ENCODE data around the gene BSPRY.

The BSPRY gene

GRCh38 chr9:113349445-113350094, at the start of gene BSPRY:
TSS of gene BSPRY (plus strand) at chr9:113349541. CDS start at chr9:113349580, 39 bp downstream.
- peak; percentile 39 for DNase-seq

DNA sequence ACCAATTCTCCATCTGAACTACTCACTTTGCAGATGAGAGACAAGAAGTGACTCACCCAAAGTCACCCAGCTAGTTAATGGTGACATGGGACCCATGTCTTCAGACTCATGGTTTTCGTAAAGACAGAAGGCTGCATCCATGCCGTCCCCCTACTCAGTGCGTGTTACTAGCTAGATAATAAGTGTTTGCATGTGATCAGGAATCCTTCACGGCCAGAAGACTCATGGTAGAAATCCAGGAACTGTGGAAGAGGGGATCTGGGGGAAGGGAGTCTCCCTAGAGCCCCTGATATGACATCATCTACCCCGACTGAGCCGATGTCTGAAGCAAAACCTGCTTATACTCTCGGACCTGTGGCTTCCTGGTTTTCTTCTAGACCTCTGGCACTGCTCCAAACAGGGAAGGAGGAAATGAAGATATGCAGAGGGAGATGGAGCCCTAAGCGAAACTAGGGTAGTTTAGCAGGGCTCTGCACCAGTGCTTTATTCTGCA, 49.5 kb upstream of the BSPRY start:
- no peak for DNase-seq

- no peak for DNase-seq
Measured at GRCh38 chr9:113301548-113301947, 47.8 kb upstream of the BSPRY start.

DNA sequence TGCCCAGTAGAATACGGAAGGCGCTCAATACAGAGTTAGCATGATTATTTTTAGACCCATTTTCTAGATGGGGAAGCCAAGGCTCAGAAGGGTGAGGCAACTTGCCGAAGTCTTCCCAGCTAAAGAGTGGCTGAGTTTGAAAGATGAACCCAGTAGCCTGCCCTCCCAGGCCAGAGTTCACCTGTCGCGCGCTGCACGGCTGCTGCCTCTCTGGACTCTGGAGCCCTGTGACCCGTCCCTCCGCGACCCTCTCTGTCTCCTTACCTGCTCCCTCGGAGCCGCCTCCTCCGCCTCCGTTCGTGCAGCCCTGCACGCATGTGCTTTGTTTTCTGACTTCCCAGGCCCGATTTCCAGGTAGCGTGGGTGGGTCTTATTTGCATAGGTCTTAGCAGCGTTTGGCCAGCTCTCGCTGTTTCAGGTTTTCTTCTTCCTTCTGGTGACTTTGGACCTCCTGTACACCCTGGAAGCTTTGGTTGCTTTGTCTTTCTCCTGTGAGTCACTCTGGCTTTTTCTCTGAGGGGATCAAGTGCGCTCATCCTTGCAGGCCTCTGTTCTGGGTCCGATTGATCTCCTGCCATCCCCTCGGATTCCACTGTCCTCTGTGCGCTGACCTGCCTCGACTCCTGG, 46.4 kb upstream of the BSPRY start, which contains the start of gene RNF183:
RNF183 (minus strand) TSS at position 585 of the 627 bp plus-strand sequence. CDS start 5,192 bp downstream, outside the sequence.
- DNase-seq = no peak

- DNase-seq = no peak
Measured at GRCh38 chr9:113306566-113306965, 42.8 kb upstream of the BSPRY start.

DNA sequence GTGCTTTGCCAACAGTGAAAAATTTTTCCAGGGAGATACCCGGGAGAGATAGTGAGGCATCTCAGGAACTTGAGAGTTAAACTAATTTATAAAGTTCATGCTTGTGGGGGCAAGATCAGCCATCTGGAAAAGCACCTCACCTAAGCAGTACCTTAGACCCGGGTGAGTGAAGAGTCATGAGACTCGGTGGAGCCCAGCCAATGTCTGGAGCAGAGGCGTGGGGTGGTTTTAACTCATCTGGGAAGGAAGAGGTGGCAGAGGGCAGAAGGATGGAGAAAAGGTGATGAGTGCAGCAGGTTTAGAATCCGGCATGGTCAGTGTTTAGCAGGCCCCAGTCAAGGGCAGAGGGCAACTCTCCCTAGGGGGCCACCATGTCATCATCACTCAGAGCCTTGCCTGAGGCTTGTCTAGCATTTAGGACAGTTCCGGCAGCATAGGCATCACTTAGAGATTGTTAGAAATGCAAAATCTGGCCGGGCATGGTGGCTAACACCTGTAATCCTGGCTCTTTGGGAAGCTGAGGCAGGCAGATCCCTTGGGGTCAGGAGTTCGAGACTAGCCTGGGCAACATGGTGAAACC, 41.9 kb upstream of the BSPRY start:
- DNase-seq = no peak

GRCh38 chr9:113309204-113309813, 40.0 kb upstream of the BSPRY start:
- DNase-seq = peak; percentile 51

- DNase-seq = no peak
Measured at GRCh38 chr9:113310538-113310937, 38.8 kb upstream of the BSPRY start.

DNA sequence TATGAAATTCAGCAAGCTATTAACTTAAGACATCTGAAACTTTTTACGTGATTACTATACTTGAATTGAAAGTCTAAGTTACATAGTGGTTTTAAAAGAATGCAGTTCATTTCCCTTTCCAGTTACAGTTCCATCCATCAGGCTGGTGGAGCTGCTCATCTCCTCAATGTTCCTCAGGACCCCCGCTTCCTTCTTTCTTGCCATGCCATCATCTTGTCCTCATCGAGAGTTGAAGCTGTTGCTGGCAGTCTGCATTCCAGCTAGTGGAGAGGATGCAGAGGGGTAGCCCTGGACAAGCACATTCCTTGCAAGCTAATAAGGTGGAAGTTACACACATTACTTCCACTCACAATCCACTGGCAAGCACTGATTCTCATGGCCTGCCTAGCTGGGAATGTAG, 37.4 kb upstream of the BSPRY start:
- no peak for DNase-seq

- DNase-seq = no peak
Measured at GRCh38 chr9:113313261-113313660, 36.1 kb upstream of the BSPRY start.

- DNase-seq = no peak
Measured at GRCh38 chr9:113315231-113315630, 34.1 kb upstream of the BSPRY start.

DNA sequence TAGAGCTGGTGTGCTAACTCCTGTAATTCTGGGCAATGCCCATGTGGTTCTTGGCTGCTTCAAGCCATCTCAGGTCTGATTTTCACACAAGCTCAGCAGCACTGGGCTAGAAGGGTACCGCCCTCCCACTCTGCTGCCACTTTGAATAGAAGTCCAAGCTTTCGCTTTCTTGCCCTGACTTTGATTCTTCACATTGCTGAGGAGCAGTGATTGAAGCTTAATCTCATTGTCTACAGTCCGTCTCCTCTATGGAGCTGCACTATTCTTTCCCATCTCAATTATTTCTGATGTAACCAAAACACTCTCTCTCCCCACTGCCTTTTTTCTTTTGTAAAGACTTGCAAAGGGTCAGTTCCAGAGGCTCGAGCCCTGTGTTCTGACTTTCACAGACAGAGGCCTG, 33.3 kb upstream of the BSPRY start:
- DNase-seq = no peak

GRCh38 chr9:113317777-113318176, 31.6 kb upstream of the BSPRY start:
- DNase-seq = no peak

DNA sequence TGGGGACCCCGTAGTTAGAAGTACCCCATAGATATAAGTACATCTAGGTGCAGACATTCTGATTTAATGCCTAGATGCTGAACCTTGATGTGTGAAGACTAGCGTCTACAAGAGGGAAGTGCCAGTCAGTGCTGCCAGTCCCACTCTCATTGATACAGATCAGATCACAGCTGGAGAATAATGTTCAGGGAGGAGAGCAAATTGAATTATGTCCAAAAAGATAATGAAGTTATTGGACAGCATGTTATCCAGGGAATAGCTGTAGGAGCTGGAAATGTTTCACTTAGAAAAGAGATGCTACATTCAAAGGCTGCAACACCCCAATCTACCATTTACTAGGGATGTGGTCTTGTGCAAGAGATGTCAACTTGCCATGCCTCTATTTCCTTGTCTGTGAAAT, 30.3 kb upstream of the BSPRY start:
- no peak for DNase-seq

GRCh38 chr9:113320051-113320450, 29.3 kb upstream of the BSPRY start:
- DNase-seq = no peak

GRCh38 chr9:113322671-113323070, 26.7 kb upstream of the BSPRY start:
- DNase-seq = no peak

- no peak for DNase-seq
Measured at GRCh38 chr9:113326230-113326629, 23.1 kb upstream of the BSPRY start.

DNA sequence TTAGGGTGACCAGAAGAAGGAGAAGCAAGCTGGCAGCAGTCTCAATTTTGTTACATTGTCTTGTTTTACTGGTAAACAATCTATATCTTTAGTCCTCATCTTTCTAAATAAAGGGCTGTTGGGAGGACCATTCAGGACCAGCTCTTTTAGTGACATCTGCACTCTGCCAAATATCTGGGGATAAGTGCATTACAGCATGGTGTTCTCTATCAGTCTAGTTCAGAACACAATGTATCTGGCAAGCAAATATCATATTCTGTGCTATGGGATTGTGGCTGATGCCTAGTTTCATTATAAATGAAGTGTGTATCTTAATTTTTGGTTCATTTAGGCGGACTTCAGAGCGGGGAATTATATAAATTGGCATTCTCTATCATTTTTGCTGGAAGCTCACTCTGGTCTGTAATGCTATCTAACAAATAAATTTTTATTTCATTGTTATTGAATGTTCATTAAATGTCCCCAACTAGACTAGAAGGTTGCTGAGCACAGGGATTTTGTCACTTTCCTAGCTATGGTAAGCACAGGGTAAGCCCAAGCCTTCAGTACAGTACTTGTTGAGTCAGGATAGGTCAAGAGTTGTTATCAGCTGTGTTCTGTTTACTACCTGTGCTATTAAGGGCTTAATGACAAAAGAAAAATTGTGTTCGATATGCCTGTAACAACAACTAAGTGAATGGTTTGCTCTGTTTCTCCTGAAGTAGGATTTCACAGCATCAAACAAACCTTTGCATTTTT, 21.1 kb upstream of the BSPRY start:
- DNase-seq = no peak

GRCh38 chr9:113331780-113332179, 17.6 kb upstream of the BSPRY start:
- no peak for DNase-seq

GRCh38 chr9:113337714-113338113, 11.6 kb upstream of the BSPRY start:
- DNase-seq = no peak

DNA sequence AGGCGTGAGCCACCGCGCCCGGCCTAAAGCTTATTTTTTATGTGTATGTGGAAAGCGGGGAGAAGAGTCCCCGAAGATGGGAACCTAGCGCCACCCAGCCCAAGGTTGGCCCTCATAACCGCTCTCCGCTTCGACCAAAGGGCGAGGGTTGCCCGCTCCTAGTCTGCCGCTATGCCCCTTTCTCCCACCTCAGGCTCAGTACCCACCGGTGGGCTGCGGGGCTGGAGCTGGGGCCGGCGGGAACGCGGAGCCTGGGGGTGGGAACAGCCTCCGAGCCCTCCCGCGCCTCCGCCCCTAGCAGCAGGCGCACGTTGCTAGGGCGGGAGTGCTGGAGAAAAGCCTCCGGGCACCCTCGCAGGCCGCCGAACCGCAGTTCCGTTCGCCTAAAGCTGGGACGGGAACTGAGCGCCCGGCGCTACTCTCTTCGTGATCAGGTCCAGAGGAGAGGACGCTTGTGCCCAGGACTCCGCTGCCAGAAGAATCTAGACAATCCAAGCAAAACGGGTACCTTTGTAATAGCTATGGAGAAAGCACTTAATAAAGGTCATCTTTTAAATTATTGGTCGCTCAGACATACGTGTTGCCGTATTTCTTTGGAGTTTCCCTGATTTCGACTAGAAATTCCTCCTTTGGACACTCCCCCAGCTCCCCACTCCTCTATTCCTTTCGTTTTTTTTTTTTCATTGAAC, 9.2 kb upstream of the BSPRY start, which contains the start of gene WDR31:
WDR31 (minus strand) TSS at position 265 of the 689 bp plus-strand sequence. CDS start 8,253 bp downstream, outside the sequence.
- DNase-seq = peak; percentile 81

Data from CD4-positive, alpha-beta T cell treated with Interleukin-12 subunit alpha and Interleukin-12 subunit beta, for 1 hour (primary cell).